HepG2 (cell line): ENCODE results near the gene HOXD4. TPM values are rescaled to one million over a fixed set of nuclear protein-coding genes. Genes with fewer than 3 reads are reported as not detected.
A peak's percentile ranks its signal among the peaks of the same experiment; 100 is the strongest.

Experiments used
- ARNT ChIP-seq: fragments of 450-650 bp; IDR thresholded peaks from 2 replicates; pipeline ENCODE4 v1.6.1; 2017
- FOXP4 ChIP-seq: sonication (generic); formaldehyde crosslinking; IDR thresholded peaks from 2 replicates; pipeline ENCODE4 v1.4.0; 2020; ENCODE audit warnings: missing genetic modification reagents
- HMGA1 ChIP-seq: sonication (generic); formaldehyde crosslinking; conservative IDR thresholded peaks from 2 replicates; pipeline ENCODE4 v1.4.0; 2020; ENCODE audit warnings: missing genetic modification reagents
- JDP2 ChIP-seq: sonication (generic); formaldehyde crosslinking; IDR thresholded peaks from 2 replicates; pipeline ENCODE4 v1.8.1; 2022; ENCODE audit warnings: missing genetic modification reagents, borderline replicate concordance
- KLF12 ChIP-seq: sonication (generic); formaldehyde crosslinking; IDR thresholded peaks from 2 replicates; pipeline ENCODE4 v1.4.0; 2020; ENCODE audit warnings: missing genetic modification reagents, borderline replicate concordance
- MZF1 ChIP-seq: sonication (generic); formaldehyde crosslinking; IDR thresholded peaks from 2 replicates; pipeline ENCODE4 v1.8.1; 2023; ENCODE audit warnings: mild to moderate bottlenecking, missing genetic modification reagents, borderline replicate concordance
- NFKBIZ ChIP-seq: IDR thresholded peaks from 2 replicates; pipeline ENCODE4 v1.6.1; 2018; ENCODE audit warnings: missing genetic modification reagents, missing compliant biosample characterization
- PAXIP1 ChIP-seq: sonication (generic); formaldehyde crosslinking; conservative IDR thresholded peaks from 2 replicates; pipeline ENCODE4 v1.4.0; 2020; ENCODE audit warnings: mild to moderate bottlenecking, missing genetic modification reagents, moderate library complexity
- RBM22 ChIP-seq: fragments of 200-400 bp; formaldehyde crosslinking; optimal IDR thresholded peaks from 2 replicates; pipeline ENCODE3; 2017; ENCODE audit warnings: mild to moderate bottlenecking, low read length, moderate library complexity
- RXRA ChIP-seq: sonication (generic); formaldehyde crosslinking; IDR thresholded peaks from 2 replicates; pipeline ENCODE4 v1.5.1; 2020; ENCODE audit warnings: missing genetic modification reagents
- SAFB2 ChIP-seq: sonication (generic); formaldehyde crosslinking; IDR thresholded peaks from 2 replicates; pipeline ENCODE4 v1.5.1; 2020; ENCODE audit warnings: missing genetic modification reagents, low read depth, mild to moderate bottlenecking, borderline replicate concordance
- TFDP1 ChIP-seq: IDR thresholded peaks from 2 replicates; pipeline ENCODE4 v1.6.1; 2016; ENCODE audit warnings: missing compliant biosample characterization, missing genetic modification reagents, borderline replicate concordance
- TIGD3 ChIP-seq: sonication (generic); formaldehyde crosslinking; IDR thresholded peaks from 2 replicates; pipeline ENCODE4 v1.5.1; 2020; ENCODE audit warnings: mild to moderate bottlenecking, missing genetic modification reagents, borderline replicate concordance
- ZFYVE20 ChIP-seq: sonication (generic); formaldehyde crosslinking; IDR thresholded peaks from 2 replicates; pipeline ENCODE4 v1.8.0; 2023; ENCODE audit warnings: low read depth, mild to moderate bottlenecking, moderate library complexity, missing genetic modification reagents, borderline replicate concordance
- ZKSCAN8 ChIP-seq: IDR thresholded peaks from 2 replicates; pipeline ENCODE4 v1.6.1; 2016; ENCODE audit warnings: borderline replicate concordance, missing genetic modification reagents, missing compliant biosample characterization
- ZNF12 ChIP-seq: sonication (generic); formaldehyde crosslinking; IDR thresholded peaks from 2 replicates; pipeline ENCODE4 v1.5.0; 2020; ENCODE audit warnings: missing genetic modification reagents
- ZNF362 ChIP-seq: sonication (generic); formaldehyde crosslinking; IDR thresholded peaks from 2 replicates; pipeline ENCODE4 v1.4.0; 2020; ENCODE audit warnings: missing genetic modification reagents, mild to moderate bottlenecking, borderline replicate concordance
- ZNF543 ChIP-seq: sonication (generic); formaldehyde crosslinking; IDR thresholded peaks from 2 replicates; pipeline ENCODE4 v1.4.0; 2020; ENCODE audit warnings: mild to moderate bottlenecking, missing genetic modification reagents
- ZNF607 ChIP-seq: sonication (generic); formaldehyde crosslinking; IDR thresholded peaks from 2 replicates; pipeline ENCODE4 v1.5.1; 2020; ENCODE audit warnings: missing genetic modification reagents, mild to moderate bottlenecking, borderline replicate concordance
- polyA plus RNA-seq, 8 experiments: library from polyadenylated mRNA; depleted of rRNA in 3 of 8; stranded (reverse) in 7 of 8; unstranded in 1 of 8; fragments of >200 nt; fragmentation: Illumina TruSeq in 4 of 8; extraction: Trizol in 4 of 8; gene quantifications; 2 replicates each; pipeline versions ENCODE4 v1.2.1 to v1.2.3, GENCODE V29; 2011 to 2016; ENCODE audit warnings: low read depth in 4 of 8, missing spikeins in 1 of 8, mixed read lengths in 1 of 8; ENCODE audit not compliant: insufficient read depth in 1 of 8
- total RNA-seq, 5 experiments: library from RNA; depleted of rRNA; stranded (reverse); fragments of >200 nt; fragmentation: Illumina TruSeq; extraction: Trizol; gene quantifications; 2 replicates each; pipeline ENCODE4 v1.2.3, GENCODE V29; 2016; ENCODE audit warnings: low read depth in 1 of 5

The HOXD4 gene
- total and polyA plus RNA-seq, 2 of the 13 experiments (the other 11 are each of a cell fraction or from before 2014, with no cell fraction given) = not detected

- TF ChIP-seq PAXIP1 = no peak
- TF ChIP-seq ZNF543 = no peak
- no peak for TF ChIP-seq ZNF12 (CRISPR knock-in tag)
- 0 out of 2 replicates have a peak, but pooled peaks have one; percentile 14 for TF ChIP-seq RXRA
- TF ChIP-seq ZKSCAN8 (CRISPR knock-in tag) = no peak
- no peak; the same call in 1 of the 2 replicates for TF ChIP-seq TFDP1
- TF ChIP-seq JDP2 (CRISPR knock-in tag) = no peak
- TF ChIP-seq ZNF362 (CRISPR knock-in tag) = no peak
- no peak for TF ChIP-seq HMGA1 (CRISPR knock-in tag)
- TF ChIP-seq TIGD3 = no peak
- TF ChIP-seq FOXP4 (CRISPR knock-in tag) = no peak
- no peak for TF ChIP-seq ZFYVE20 (CRISPR knock-in tag)
- TF ChIP-seq MZF1 (CRISPR knock-in tag) = no peak
- no peak for TF ChIP-seq KLF12
- no peak for TF ChIP-seq RBM22
- no peak for TF ChIP-seq NFKBIZ (CRISPR knock-in tag)
- 0 out of 2 replicates have a peak, but pooled peaks have one; percentile 31 for TF ChIP-seq ZNF607
- TF ChIP-seq ARNT = no peak
- no peak for TF ChIP-seq SAFB2
These were observed 8.4 kb downstream of the HOXD4 start (continued) for GRCh38 chr2:176159663-176160250.
